Mucosa of descending colon (tissue), 3 donors: ENCODE results near the gene KIAA0232. TPM values are rescaled to one million over a fixed set of nuclear protein-coding genes. Genes with fewer than 3 reads are reported as not detected.

ENCODE experiments used
- ATAC-seq: fragments of 200-7000 bp; cut with Tn5 transposase; one replicate; pipeline ENCODE4 v1.9.1; 2020; ENCODE audit warnings: mild to moderate bottlenecking, moderate library complexity
- DNase-seq, 3 donors: peaks; one replicate each; pipeline ENCODE4 v3.0.0-alpha.2; 2020
- H3K36me3 ChIP-seq: fragments of 200-600 bp; one replicate; pipeline ENCODE4 v1.8.0; 2021; ENCODE audit warnings: low read depth, mild to moderate bottlenecking
- H3K4me1 ChIP-seq: fragments of 200-600 bp; one replicate; pipeline ENCODE4 v1.8.0; 2021; ENCODE audit warnings: low read depth, mild to moderate bottlenecking
- H3K4me3 ChIP-seq: fragments of 200-600 bp; one replicate; pipeline ENCODE4 v1.8.0; 2021; ENCODE audit warnings: mild to moderate bottlenecking
- H3K9me3 ChIP-seq: fragments of 200-600 bp; one replicate; pipeline ENCODE4 v1.8.0; 2021; ENCODE audit warnings: mild to moderate bottlenecking
- CTCF ChIP-seq: fragments of 200-600 bp; IDR thresholded peaks from one replicate; pipeline ENCODE4 v1.8.0; 2022; ENCODE audit warnings: antibody characterized with exemption, mild to moderate bottlenecking
- intact Hi-C, 2 donors: fragments of 100-400 bp; cut with DNase I in 1 of 2; cut with micrococcal nuclease in 1 of 2; formaldehyde crosslinking; loops; one replicate each; pipeline versions ENCODE4 v1.11.0 to v1.11.1; 2022; cut with DNase I, micrococcal nuclease
- total RNA-seq, 3 donors: library from RNA; stranded (reverse); fragmentation: NEBNext Ultra II Directional in 2 of 3; extraction: Animal tissue kit (Norgen Biotek cat#: 25700) in 2 of 3; gene quantifications; one replicate each; pipeline versions ENCODE4 v1.2.1 to v1.2.4, GENCODE V29; 2021 to 2023
- donor health status: DM: no; HTN: no; CAD: no; lungs with moderate emphysema.
- donor health status: DM: no; HTN: no; CAD: no.
- donor health status: DM: no; HTN: yes; CAD: no.

KIAA0232 gene
- total RNA-seq, 3 donors from 2014 or later: 31.5 to 47.4 (median 46.6) TPM

- ATAC-seq: no peak
Measured at GRCh38 chr4:6915041-6916005, 132.8 kb downstream of the KIAA0232 start.

GRCh38 chr4:6916069-6916586 lies 133.6 kb downstream of the KIAA0232 start:
- peak; percentile 0 for ATAC-seq
- H3K36me3 ChIP-seq: no peaks in the 10 kb centered on the region
- DNase-seq: peak in 1 of 3 donors; percentile 60
- no peak for TF ChIP-seq CTCF
- peaks cover 61% of the 10 kb centered on the region for H3K4me1 ChIP-seq
- intact Hi-C loops: loop anchor here in 1 of 2 donors (10.0 kb wide), 1 partner anchor 59 kb away; no protein-coding TSS in a partner anchor
- H3K9me3 ChIP-seq: no peaks in the 10 kb centered on the region
- H3K4me3 ChIP-seq: no peak overlapping the region

More at GRCh38 chr4:6915041-6916005, 132.8 kb downstream of the KIAA0232 start:
- Histone ChIP-seq H3K36me3 (no peaks in the 10 kb centered on the region), H3K9me3 (no peaks in the 10 kb centered on the region), H3K4me3 (no peak overlapping the region), H3K4me1 (peaks cover 58% of the 10 kb centered on the region)
- intact Hi-C loops: loop anchor here in 1 of 2 donors (10.0 kb wide), 1 partner anchor 59 kb away; no protein-coding TSS in a partner anchor
- peak in 1 of 3 donors; percentile 44 for DNase-seq
- no peak for TF ChIP-seq CTCF

DNA sequence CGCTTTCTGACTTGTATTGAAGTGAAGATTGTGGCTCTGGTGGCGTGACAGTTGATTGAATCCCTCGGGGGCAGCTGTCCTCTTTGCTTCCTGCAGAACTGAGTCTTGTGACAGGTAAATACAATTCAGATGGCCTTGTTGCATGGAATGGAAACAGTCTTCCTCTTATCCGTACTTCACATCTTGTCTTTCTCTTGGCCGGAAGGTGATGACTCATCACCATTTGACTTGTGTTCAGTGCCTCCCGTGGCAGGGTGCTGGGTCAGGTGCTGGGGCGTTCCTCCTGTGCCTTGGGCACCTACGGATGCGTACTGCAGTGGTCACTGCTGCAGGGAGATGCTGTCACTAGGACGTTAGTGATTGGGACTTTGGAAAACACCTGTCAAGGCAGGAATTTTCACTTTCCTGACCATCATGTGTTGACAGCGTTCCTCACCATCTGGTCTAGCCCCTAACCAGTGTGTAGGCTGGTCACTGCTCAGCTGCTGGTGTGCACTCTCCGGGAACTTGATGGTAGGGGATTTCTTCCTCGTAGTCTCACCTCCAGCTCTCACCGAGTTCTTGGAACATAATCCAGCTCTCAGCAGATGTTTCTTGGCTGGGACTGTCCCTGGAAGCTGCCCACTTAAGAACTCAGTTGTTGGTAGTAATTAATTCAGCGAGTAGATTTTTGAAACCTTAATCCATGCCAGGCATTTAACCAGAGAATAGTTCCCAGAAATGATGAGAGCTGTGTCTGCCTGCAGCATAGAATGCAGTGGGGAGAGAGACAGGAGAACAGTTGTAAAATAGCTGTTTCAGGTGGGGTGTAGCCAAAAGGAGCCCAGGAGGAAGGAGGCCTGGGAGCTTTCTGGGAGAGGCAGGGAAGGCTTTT lies 134.3 kb downstream of the KIAA0232 start:
- ATAC-seq (peak; percentile 75), DNase-seq (peak; percentile 77 to 93 (median 78))
- Histone ChIP-seq H3K9me3 (no peaks in the 10 kb centered on the region), H3K4me3 (no peak overlapping the region), H3K4me1 (peaks cover 59% of the 10 kb centered on the region), H3K36me3 (no peaks in the 10 kb centered on the region)
- intact Hi-C loops: loop anchor here in 1 of 2 donors (10.0 kb wide), 1 partner anchor 58 kb away; no protein-coding TSS in a partner anchor
- no peak for TF ChIP-seq CTCF

DNA sequence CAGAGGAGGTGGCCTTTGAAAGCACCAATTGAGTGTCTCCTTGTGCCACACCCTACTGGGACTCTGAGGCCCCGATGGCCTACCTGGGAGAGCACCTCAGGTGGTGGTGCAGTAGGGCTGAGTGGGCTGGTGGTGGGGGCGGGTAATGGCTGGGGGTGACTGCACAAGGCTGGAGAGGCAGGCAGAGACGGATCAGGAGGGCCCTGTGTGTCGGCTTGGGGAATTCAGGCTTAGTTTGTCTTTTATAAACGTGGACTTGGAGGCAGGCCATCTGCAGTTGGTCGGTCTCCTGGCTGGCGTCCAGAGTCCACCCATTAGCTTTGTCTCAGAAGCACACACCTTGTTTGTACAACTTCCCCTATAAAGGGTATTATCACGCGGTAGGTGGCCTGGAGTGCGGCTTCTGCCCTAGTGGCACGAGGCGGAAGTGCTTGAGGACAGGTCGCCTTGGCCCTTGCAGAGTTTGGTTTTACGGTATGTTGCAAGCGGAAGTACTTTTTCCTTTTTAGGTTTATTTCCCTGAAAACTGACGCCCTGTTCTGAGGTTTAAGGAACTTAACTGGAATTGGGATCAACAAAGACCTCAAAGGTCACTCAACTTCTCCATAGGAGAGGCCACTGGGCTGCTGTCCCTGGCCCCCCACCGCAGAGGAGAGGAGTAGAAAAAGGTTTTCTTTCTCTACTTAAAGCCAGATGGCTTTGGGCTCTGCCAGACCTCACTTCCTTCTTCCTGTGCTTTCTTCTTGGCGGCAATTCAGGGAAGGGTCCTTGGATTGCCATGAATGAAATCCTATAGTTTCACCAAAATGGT lies 135.1 kb downstream of the KIAA0232 start:
- DNase-seq (peak; percentile 93 to 97 (median 94)), ATAC-seq (peak; percentile 91)
- no peaks in the 10 kb centered on the region for H3K9me3 ChIP-seq
- H3K36me3 ChIP-seq: no peaks in the 10 kb centered on the region
- TF ChIP-seq CTCF: peak; percentile 73
- H3K4me1 ChIP-seq: peaks cover 63% of the 10 kb centered on the region
- H3K4me3 ChIP-seq: no peak overlapping the region
- intact Hi-C loops: loop anchor here in 1 of 2 donors (10.0 kb wide), 1 partner anchor 57 kb away; no protein-coding TSS in a partner anchor
